A673 (cell line): Measurements from ENCODE around the gene WNT11.

ENCODE experiments used
- CTCF ChIP-seq: fragments of 300-800, 200-600 bp; sonication (generic); conservative IDR thresholded peaks from 2 replicates; pipeline ENCODE4 v1.5.1; 2017; ENCODE audit warnings: low read depth, mild to moderate bottlenecking, antibody characterized with exemption, low read length, moderate library complexity, mixed read lengths
- EZH2 ChIP-seq: fragments of 200-600 bp; sonication (generic); IDR thresholded peaks from 2 replicates; pipeline ENCODE4 v1.6.1; 2017; ENCODE audit warnings: borderline replicate concordance, low read depth, mild to moderate bottlenecking, mixed read lengths, antibody characterized with exemption, low read length; ENCODE audit not compliant: poor library complexity, severe bottlenecking

- no peak for TF ChIP-seq CTCF
- no peak for TF ChIP-seq EZH2
These were observed 10.4 kb upstream of the WNT11 start for GRCh38 chr11:76216536-76217325.
